NT2/D1 (cell line): ENCODE data around the gene PSME1.

Experiments used
- SUZ12 ChIP-seq: IDR thresholded peaks from 2 replicates; pipeline ENCODE4 v1.6.1; 2011; ENCODE audit not compliant: insufficient read length, insufficient read depth; ENCODE audit errors: extremely low read depth
- YY1 ChIP-seq: IDR thresholded peaks from 2 replicates; pipeline ENCODE4 v1.6.1; 2011; ENCODE audit not compliant: insufficient read length, insufficient read depth

- TF ChIP-seq YY1 (no peak), SUZ12 (no peak)
Observed at GRCh38 chr14:24160850-24161804, 25.1 kb downstream of the PSME1 start, which contains the start of gene IRF9.
